AG04450 (cell line): ENCODE data around the gene CRTC3. TPM values are rescaled to one million over a fixed set of nuclear protein-coding genes. Genes with fewer than 3 reads are reported as not detected.
"Not testable (repeated sequence)": the region's sequence is repeated elsewhere in the genome, so short reads cannot be mapped to it uniquely, and the experiment has no call there.

Experiments used
- CTCF ChIA-PET: fragments of 300-600, 350-600 bp; formaldehyde crosslinking; extraction: SDS; loops from one replicate; lab custom pipeline; 2022; ENCODE audit warnings: antibody characterized with exemption, inconsistent platforms; lab: Charles Lee
- POLR2A ChIA-PET: fragments of 350-600 bp; formaldehyde crosslinking; extraction: SDS; loops from one replicate; lab custom pipeline; 2021; ENCODE audit warnings: antibody characterized with exemption, inconsistent platforms; lab: Yijun Ruan, JAX
- DNase-seq: peaks from one replicate; pipeline ENCODE4 v3.0.0-alpha.2; 2011; ENCODE audit warnings: low read depth, low spot score
- H3K27ac ChIP-seq: one replicate; pipeline ENCODE4 v1.5.1; 2012; ENCODE audit warnings: low read depth, low read length, control low read depth
- H3K27me3 ChIP-seq: one replicate; pipeline ENCODE4 v1.6.0; 2012; ENCODE audit warnings: low read length; ENCODE audit not compliant: control insufficient read depth, insufficient read depth
- H3K4me3 ChIP-seq: 2 replicates; pipeline ENCODE4 v1.5.1; 2011; ENCODE audit warnings: mild to moderate bottlenecking, low read depth, low read length, control low read depth
- H3K9me3 ChIP-seq: 2 replicates; pipeline ENCODE4 v1.5.1; 2012; ENCODE audit warnings: low read length; ENCODE audit not compliant: control insufficient read depth, insufficient read depth
- polyA plus RNA-seq: library from polyadenylated mRNA; depleted of rRNA; stranded (reverse); fragments of >200 nt; gene quantifications from 2 replicates; pipeline ENCODE4 v1.2.3, GENCODE V29; 2011
- TF ChIP-seq, protein P1 (sequence below): IDR thresholded peaks from 2 replicates; pipeline ENCODE4 v1.5.1; 2011; ENCODE audit warnings: low read depth, low read length, control low read depth, inconsistent platforms

Gene CRTC3
- polyA plus RNA-seq, 1 experiment = 23.1 TPM

DNA sequence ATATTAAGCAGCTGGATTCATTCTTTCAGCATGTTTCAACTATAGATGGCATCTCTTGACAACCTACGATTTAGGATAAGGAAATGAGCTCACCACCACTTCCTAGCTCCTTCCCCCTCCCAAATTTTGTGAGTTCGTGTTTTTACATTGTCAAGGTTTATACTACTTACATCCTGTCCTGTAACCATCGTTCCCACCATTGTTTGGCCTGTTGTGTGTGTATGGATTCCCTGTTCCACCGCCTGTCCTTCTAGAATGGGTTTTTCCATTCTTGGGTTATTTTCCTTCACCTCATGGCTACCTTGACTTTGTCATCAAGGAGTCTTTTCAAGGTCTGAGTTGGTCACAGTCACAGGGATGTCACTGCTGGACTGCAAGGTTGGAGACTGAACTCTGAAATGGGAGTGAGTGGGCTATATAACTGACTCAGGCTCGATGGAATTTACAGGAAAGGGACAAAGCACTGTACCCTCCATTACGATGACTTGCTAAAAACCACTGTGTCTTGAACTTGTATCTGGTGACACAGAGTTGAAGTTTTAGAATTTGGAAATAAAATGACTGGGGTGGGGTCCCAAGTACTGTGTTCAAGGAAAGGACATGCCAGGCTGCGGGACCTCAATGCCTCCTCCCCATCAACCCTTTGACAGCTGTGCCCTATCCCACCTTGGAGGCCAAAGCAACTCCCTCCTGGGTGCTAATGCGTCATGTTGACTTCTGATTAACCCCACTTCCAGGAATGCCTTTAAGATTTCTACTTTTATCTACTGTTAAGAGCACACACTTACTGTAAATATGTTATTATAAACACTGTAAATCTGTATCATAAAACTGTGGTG lies 120.6 kb downstream of the CRTC3 start:
- TF ChIP-seq, protein P1, sequence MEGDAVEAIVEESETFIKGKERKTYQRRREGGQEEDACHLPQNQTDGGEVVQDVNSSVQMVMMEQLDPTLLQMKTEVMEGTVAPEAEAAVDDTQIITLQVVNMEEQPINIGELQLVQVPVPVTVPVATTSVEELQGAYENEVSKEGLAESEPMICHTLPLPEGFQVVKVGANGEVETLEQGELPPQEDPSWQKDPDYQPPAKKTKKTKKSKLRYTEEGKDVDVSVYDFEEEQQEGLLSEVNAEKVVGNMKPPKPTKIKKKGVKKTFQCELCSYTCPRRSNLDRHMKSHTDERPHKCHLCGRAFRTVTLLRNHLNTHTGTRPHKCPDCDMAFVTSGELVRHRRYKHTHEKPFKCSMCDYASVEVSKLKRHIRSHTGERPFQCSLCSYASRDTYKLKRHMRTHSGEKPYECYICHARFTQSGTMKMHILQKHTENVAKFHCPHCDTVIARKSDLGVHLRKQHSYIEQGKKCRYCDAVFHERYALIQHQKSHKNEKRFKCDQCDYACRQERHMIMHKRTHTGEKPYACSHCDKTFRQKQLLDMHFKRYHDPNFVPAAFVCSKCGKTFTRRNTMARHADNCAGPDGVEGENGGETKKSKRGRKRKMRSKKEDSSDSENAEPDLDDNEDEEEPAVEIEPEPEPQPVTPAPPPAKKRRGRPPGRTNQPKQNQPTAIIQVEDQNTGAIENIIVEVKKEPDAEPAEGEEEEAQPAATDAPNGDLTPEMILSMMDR = no peak
- DNase-seq = no peak
- Histone ChIP-seq H3K27ac (peak overlapping the region; percentile 24), H3K4me3 (no peak overlapping the region), H3K9me3 (peaks cover 6% of the 10 kb centered on the region), H3K27me3 (no peaks in the 10 kb centered on the region)
- CTCF ChIA-PET = interaction anchor here (0.5 to 7.1 kb wide), 6 partner anchors 10 to 1002 kb away, joined by 3 to 139 read pairs (median 3); partner anchors contain the start of genes FES, HDDC3 and UNC45A
- POLR2A ChIA-PET = no interaction called here

DNA sequence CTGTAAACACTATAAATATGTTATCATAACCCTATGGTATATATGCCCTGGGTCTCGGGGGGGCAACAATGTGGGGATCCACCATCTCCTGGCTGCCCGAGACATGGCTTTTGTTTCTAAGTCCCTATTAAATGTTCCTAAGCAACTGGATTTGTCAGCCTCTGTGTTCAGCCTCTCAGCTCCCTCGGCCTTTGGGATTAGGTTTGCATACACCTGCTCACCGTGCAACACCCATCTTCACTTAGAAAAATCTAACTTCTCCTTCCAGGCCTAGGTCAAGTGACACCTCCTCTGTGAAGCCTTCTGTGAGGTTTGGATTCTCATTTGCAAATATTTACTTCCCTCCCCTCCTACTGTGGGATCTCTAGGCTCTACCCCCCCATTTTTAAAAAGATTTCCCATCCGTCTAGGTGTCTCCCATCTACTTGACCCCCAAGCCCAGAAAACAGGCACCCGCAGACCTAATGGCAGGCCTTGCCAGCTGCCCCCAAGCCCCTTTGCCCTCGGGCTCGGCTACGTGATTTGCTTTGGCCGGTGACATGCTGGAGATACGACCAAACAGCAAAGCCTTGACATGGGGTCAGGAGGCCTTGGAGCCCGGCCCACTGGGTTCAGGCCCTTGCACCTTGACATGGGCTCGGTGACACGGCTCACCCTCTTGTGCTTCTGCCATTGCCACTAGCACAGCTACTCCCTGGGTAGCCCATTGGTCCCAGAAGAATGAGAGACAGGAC lies 121.4 kb downstream of the CRTC3 start:
- POLR2A ChIA-PET = no interaction called here
- no peaks in the 10 kb centered on the region for H3K27me3 ChIP-seq

DNA sequence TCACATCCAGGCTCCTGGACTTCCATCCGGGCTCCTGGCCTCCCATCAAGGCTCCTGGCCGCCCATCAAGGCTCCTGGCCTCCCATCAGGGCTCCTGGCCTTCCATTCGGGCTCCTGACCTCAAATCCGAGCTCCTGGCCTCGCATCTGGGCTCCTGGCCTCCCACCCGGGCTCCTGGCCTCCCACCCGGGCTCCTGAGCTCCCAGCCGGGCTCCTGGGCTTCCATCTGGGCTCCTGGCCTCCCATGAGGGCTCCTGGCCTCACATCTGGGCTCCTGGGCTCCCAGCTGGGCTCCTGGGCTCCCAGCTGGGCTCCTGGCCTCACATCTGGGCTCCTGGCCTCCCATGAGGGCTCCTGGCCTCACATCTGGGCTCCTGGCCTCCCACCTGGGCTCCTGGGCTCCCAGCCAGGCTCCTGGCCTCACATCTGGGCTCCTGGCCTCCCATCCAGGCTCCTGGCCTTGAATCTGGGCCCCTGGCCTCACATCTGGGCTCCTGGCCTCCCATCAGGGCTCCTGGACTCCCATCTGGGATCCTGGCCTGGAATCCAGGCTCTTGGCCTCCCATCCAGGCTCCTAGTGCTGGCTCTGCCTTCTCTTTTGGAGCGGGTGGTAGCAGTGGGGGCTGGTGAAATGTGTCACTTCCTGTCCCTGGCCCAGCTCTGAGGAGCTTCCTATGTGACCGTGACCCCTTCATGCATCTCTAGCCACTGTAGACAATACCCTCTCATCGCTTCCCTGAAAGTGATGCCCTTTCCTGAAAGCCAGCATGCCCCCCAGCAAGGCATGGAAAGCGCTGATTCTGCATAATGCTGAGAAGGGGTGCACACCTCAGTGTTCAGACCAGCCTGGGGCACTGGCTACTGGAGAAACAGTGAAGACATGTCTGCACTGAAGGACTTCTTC lies 124.8 kb downstream of the CRTC3 start:
- POLR2A ChIA-PET = no interaction called here
- Histone ChIP-seq H3K4me3 (no peak overlapping the region), H3K27me3 (peaks cover 2% of the 10 kb centered on the region), H3K9me3 (peaks cover 6% of the 10 kb centered on the region), H3K27ac (no peak overlapping the region)
- no peak for DNase-seq
- TF ChIP-seq, protein P1 = no peak
- CTCF ChIA-PET = interaction anchor here (7.1 kb wide), 1 partner anchor 231 kb away, joined by 139 read pairs; the partner anchor contains the start of gene FES

More for the DNA sequence above, 121.4 kb downstream of the CRTC3 start:
- DNase-seq = no peak
- TF ChIP-seq, protein P1 = no peak
- Histone ChIP-seq H3K27ac (no peak overlapping the region), H3K4me3 (no peak overlapping the region), H3K9me3 (peaks cover 6% of the 10 kb centered on the region)
- CTCF ChIA-PET = interaction anchor here (1.2 to 7.1 kb wide), 3 partner anchors 9 to 282 kb away, joined by 3 to 139 read pairs (median 52); partner anchors contain the start of genes FES, HDDC3 and UNC45A

DNA sequence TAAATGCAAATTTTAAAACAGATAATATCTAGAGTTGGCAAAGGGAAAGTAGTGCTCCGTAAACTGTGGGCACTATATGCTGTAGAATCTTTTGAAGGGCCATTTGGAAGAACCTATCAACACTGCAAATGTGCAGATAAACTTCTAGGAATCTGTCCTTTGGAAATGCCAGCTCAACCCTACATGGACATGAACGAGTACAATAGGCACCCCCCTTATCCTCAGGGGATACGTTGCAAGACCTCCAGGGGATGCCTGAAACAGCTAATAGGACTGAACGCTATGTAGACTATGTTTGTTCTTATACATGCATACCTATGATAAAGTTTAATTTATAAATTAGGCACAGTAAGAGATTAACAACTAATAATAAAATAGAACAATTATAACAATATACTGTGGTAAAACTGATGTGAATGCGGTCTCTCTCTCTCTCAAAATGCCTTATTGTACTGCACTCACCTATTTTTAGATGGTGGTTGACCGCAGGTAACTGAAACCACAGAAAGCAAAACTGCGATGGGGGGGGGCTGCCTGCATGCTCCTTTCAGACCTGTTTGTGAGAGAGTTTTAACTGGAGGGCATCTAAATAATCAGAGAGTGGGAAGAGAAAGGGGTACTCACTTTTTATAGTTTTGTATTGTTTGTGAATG lies 127.9 kb downstream of the CRTC3 start:
- DNase-seq, H3K27me3 ChIP-seq, POLR2A ChIA-PET, H3K27ac ChIP-seq, H3K4me3 ChIP-seq, H3K9me3 ChIP-seq: not testable (repeated sequence)
- CTCF ChIA-PET = interaction anchor here (1.2 to 2.0 kb wide), 2 partner anchors 10 to 228 kb away, joined by 4 to 8 read pairs; no protein-coding TSS in a partner anchor
